ENCODE measurements around the gene CFDP1.

GRCh38 chr16:75252049-75252864, 181.0 kb downstream of the CFDP1 start:
- TF ChIP-seq CTCF (IDR thresholded peaks at IDR 0.05) (no peak), POLR2A (IDR thresholded peaks at IDR 0.05) (no peak)

All from heart left ventricle (tissue), 13 donors.